Lower leg skin (tissue), 3 donors: ENCODE data around the gene FCER2.

Source experiments
- POLR2A ChIP-seq, 2 donors: fragments of 450-650 bp; IDR thresholded peaks; one replicate each; pipeline ENCODE4 v1.6.1; 2016 to 2017; ENCODE audit warnings: antibody characterized with exemption in 2 of 2, mild to moderate bottlenecking in 1 of 2, moderate library complexity in 1 of 2
- TF ChIP-seq, protein P1 (sequence below), 3 donors: fragments of 450-650 bp; IDR thresholded peaks; one replicate each; pipeline ENCODE4 v1.5.1; 2016; ENCODE audit warnings: antibody characterized with exemption in 3 of 3, mild to moderate bottlenecking in 3 of 3, moderate library complexity in 2 of 3

DNA sequence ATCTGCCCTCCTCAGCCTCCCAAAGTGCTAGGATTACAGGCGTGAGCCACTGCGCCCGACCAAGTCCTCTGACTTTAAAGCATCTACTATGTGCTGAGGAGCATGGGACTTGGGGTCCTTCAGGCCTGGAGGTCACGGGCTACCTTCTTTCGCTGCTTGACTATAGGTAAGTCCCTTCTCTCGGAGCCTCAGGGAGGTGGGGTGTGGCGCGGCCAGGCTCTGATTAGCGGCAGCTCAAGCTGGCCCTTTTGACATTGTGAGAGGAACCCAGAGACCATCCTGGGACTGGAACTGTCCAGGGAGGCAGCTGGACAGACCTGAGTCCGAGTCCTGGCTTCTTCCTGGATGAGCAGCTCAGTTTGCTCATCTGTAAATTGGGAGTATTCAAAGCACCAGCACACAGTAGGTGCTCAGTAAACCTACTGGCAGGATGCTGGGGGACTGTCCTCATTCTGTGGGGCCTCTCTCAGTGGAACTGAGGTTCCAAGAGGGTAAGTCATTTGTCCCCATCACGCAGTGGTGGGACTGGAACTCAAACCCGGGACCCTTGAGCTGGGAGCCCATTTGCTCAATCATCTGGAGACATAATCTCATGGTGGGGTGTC lies 780 bp downstream of the FCER2 start:
- TF ChIP-seq, protein P1, sequence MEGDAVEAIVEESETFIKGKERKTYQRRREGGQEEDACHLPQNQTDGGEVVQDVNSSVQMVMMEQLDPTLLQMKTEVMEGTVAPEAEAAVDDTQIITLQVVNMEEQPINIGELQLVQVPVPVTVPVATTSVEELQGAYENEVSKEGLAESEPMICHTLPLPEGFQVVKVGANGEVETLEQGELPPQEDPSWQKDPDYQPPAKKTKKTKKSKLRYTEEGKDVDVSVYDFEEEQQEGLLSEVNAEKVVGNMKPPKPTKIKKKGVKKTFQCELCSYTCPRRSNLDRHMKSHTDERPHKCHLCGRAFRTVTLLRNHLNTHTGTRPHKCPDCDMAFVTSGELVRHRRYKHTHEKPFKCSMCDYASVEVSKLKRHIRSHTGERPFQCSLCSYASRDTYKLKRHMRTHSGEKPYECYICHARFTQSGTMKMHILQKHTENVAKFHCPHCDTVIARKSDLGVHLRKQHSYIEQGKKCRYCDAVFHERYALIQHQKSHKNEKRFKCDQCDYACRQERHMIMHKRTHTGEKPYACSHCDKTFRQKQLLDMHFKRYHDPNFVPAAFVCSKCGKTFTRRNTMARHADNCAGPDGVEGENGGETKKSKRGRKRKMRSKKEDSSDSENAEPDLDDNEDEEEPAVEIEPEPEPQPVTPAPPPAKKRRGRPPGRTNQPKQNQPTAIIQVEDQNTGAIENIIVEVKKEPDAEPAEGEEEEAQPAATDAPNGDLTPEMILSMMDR (IDR thresholded peaks at IDR 0.05), result no peak
- no peak for TF ChIP-seq POLR2A (IDR thresholded peaks at IDR 0.05)
